T-helper 2 cell (primary cell): ENCODE measurements around the gene UBFD1.
"Not testable (repeated sequence)": the region's sequence is repeated elsewhere in the genome, so short reads cannot be mapped to it uniquely, and the experiment has no call there.

ENCODE experiments used
- DNase-seq, 5 experiments: peaks; one replicate each; pipeline versions ENCODE4 v3.0.0 to v3.0.0-alpha.2; 2012 to 2022
- total RNA-seq, 2 donors: gene quantifications; one replicate each; lab custom pipeline; 2026; lab: John Stamatoyannopoulos, UW

Gene UBFD1
- 29.0 to 30.8 reads per million in 2 donors for total RNA-seq

- peak; percentile 80 to 98 (median 97) for DNase-seq
Observed at GRCh38 chr16:23556881-23557778, at the start of gene UBFD1, which contains the start of gene EARS2. Gene UBFD1, plus strand, starts transcription at chr16:23557727. Its CDS starts 16 bp downstream, at chr16:23557743. Gene EARS2, minus strand, starts transcription at chr16:23557350. Its CDS starts 7 bp downstream, at chr16:23557343.

- no peak for DNase-seq
Observed at GRCh38 chr16:23508589-23509440, 48.7 kb upstream of the UBFD1 start.

GRCh38 chr16:23509441-23509754 is 48.1 kb upstream of the UBFD1 start:
- no peak for DNase-seq

- peak in 3 of 5 experiments; percentile 11 to 87 (median 65) for DNase-seq
Observed at GRCh38 chr16:23509782-23510163, 47.8 kb upstream of the UBFD1 start.

- DNase-seq, result peak; percentile 63 to 82 (median 67)
Observed at GRCh38 chr16:23510164-23510914, 47.2 kb upstream of the UBFD1 start, which contains the start of gene GGA2. Gene GGA2, minus strand, starts transcription at chr16:23510494. Its CDS starts 83 bp downstream, at chr16:23510411.

GRCh38 chr16:23510915-23511270 is 46.6 kb upstream of the UBFD1 start:
- not testable (repeated sequence) for DNase-seq

GRCh38 chr16:23511731-23512130 is 45.8 kb upstream of the UBFD1 start:
- no peak for DNase-seq

GRCh38 chr16:23512168-23512695 is 45.3 kb upstream of the UBFD1 start:
- no peak for DNase-seq

- peak in 3 of 5 experiments; percentile 18 to 92 (median 65) for DNase-seq
Observed at GRCh38 chr16:23514381-23515152, 43.0 kb upstream of the UBFD1 start.

GRCh38 chr16:23515881-23516280 is 41.6 kb upstream of the UBFD1 start:
- DNase-seq, result no peak

- DNase-seq, result peak in 1 of 5 experiments; percentile 28
Observed at GRCh38 chr16:23516366-23517137, 41.0 kb upstream of the UBFD1 start.

GRCh38 chr16:23518435-23518891 is 39.1 kb upstream of the UBFD1 start:
- peak in 1 of 5 experiments; percentile 33 for DNase-seq

- no peak for DNase-seq
Observed at GRCh38 chr16:23519282-23519681, 38.2 kb upstream of the UBFD1 start.

- DNase-seq, result no peak
Observed at GRCh38 chr16:23520500-23520899, 37.0 kb upstream of the UBFD1 start.

- DNase-seq, result no peak
Observed at GRCh38 chr16:23521037-23521743, 36.3 kb upstream of the UBFD1 start.

- DNase-seq, result no peak
Observed at GRCh38 chr16:23521965-23522364, 35.6 kb upstream of the UBFD1 start.

- no peak for DNase-seq
Observed at GRCh38 chr16:23523321-23523720, 34.2 kb upstream of the UBFD1 start.

GRCh38 chr16:23523876-23524385 is 33.6 kb upstream of the UBFD1 start:
- no peak for DNase-seq

- DNase-seq, result no peak
Observed at GRCh38 chr16:23524886-23525285, 32.6 kb upstream of the UBFD1 start.
